ENCODE measurements around the gene MRPS23. TPM values are rescaled to one million over a fixed set of nuclear protein-coding genes. Genes with fewer than 3 reads are reported as not detected.
A peak's percentile ranks its signal among the peaks of the same experiment; 100 is the strongest.

Gene MRPS23
- total and polyA plus RNA-seq, 9 of the 15 experiments (the other 6 are each of a cell fraction or from before 2014, with no cell fraction given) = 59.1 to 298 (median 98.8) TPM

DNA sequence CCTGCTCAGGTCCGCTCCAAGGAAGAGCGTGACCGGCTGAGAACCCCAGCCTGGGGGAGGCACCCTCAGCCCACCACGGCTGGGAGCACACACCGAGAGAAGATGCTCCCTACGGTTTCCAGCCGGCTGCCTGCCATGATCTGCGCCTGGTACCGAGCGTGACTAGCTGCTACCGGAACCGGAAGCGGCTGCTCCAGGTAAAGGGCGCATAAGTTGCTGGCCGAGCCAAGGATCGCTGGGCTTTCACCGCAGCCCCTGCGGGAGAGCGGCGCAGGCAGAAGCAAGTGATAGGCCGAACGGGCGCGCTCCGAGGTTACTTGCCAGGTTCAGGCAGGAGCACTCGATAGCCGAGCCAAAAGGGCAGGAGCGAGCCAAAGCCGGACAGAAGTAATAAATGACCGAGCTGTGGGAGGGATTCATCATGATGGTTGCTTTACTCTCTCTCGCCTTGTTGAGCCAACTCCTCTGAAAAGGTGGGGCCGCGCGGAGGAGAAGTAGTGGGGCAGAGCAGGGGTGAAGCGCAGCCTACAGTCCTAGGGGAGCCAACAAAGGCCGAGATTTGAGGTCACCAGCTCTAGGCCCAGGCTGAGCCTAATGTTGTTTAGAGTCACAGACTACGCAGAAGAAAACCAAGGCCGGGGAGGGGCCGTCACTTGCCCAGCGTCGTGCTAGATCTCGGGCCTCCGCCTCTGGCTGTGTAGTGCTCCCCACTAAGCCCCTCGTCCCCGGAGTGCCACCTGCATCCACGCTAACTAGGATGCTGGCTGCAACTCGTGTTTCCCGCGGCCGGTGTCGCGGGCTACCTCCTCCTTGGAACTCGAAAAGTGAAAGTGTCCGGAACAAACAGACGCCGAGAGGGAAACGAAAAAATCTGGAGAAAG lies at the start of gene MRPS23 (continued):
- TF ChIP-seq, protein P1, sequence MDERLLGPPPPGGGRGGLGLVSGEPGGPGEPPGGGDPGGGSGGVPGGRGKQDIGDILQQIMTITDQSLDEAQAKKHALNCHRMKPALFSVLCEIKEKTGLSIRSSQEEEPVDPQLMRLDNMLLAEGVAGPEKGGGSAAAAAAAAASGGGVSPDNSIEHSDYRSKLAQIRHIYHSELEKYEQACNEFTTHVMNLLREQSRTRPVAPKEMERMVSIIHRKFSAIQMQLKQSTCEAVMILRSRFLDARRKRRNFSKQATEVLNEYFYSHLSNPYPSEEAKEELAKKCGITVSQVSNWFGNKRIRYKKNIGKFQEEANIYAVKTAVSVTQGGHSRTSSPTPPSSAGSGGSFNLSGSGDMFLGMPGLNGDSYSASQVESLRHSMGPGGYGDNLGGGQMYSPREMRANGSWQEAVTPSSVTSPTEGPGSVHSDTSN (CRISPR knock-in tag; IDR thresholded peaks at IDR 0.05; ENCODE audit: low read depth) = no peak
- TF ChIP-seq, protein P1 (tag; conservative IDR thresholded peaks at IDR 0.05; ENCODE audit: low read depth) = peak; percentile 38; the same call in 1 of the 2 replicates
- TF ChIP-seq TEAD4 (IDR thresholded peaks at IDR 0.05; ENCODE audit: low read length) (peak; percentile 48), TEAD4 (CRISPR knock-in tag; IDR thresholded peaks at IDR 0.05; ENCODE audit: borderline replicate concordance) (0 out of 2 replicates have a peak, but pooled peaks have one; percentile 42), MCM7 (IDR thresholded peaks at IDR 0.05) (no peak), SOX6 (IDR thresholded peaks at IDR 0.05) (peak; percentile 73), NR2C1 (IDR thresholded peaks at IDR 0.05) (peak; percentile 92), NR2C1 (tag; IDR thresholded peaks at IDR 0.05) (peak; percentile 95), CREB1 (IDR thresholded peaks at IDR 0.05) (peak; percentile 70; the same call in 1 of the 2 replicates), CREB1 (CRISPR knock-in tag; IDR thresholded peaks at IDR 0.05) (peak; percentile 87), MAFF (IDR thresholded peaks at IDR 0.05; ENCODE audit: low read length) (0 out of 2 replicates have a peak, but pooled peaks have one; percentile 22), YY1 (IDR thresholded peaks at IDR 0.05; ENCODE audit: borderline replicate concordance in 1 of 3, control insufficient read depth in 1 of 3, extremely low read depth in 1 of 3, insufficient read depth in 3 of 3, insufficient read length in 1 of 3, insufficient replicate concordance in 2 of 3, low read depth in 1 of 3, low read length in 2 of 3) (peak in 2 of 3 experiments; percentile 85 to 90), ZNF778 (CRISPR knock-in tag; IDR thresholded peaks at IDR 0.05) (no peak), ZFP36 (IDR thresholded peaks at IDR 0.05; ENCODE audit: low read depth, low read length, partially characterized antibody) (peak; percentile 41), FOSL1 (tag; conservative IDR thresholded peaks at IDR 0.05) (0 out of 2 replicates have a peak, but pooled peaks have one; percentile 45)
- TF ChIP-seq, protein P2, sequence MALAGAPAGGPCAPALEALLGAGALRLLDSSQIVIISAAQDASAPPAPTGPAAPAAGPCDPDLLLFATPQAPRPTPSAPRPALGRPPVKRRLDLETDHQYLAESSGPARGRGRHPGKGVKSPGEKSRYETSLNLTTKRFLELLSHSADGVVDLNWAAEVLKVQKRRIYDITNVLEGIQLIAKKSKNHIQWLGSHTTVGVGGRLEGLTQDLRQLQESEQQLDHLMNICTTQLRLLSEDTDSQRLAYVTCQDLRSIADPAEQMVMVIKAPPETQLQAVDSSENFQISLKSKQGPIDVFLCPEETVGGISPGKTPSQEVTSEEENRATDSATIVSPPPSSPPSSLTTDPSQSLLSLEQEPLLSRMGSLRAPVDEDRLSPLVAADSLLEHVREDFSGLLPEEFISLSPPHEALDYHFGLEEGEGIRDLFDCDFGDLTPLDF (CRISPR knock-in tag; IDR thresholded peaks at IDR 0.05) = peak; percentile 81
- TF ChIP-seq, protein P3, sequence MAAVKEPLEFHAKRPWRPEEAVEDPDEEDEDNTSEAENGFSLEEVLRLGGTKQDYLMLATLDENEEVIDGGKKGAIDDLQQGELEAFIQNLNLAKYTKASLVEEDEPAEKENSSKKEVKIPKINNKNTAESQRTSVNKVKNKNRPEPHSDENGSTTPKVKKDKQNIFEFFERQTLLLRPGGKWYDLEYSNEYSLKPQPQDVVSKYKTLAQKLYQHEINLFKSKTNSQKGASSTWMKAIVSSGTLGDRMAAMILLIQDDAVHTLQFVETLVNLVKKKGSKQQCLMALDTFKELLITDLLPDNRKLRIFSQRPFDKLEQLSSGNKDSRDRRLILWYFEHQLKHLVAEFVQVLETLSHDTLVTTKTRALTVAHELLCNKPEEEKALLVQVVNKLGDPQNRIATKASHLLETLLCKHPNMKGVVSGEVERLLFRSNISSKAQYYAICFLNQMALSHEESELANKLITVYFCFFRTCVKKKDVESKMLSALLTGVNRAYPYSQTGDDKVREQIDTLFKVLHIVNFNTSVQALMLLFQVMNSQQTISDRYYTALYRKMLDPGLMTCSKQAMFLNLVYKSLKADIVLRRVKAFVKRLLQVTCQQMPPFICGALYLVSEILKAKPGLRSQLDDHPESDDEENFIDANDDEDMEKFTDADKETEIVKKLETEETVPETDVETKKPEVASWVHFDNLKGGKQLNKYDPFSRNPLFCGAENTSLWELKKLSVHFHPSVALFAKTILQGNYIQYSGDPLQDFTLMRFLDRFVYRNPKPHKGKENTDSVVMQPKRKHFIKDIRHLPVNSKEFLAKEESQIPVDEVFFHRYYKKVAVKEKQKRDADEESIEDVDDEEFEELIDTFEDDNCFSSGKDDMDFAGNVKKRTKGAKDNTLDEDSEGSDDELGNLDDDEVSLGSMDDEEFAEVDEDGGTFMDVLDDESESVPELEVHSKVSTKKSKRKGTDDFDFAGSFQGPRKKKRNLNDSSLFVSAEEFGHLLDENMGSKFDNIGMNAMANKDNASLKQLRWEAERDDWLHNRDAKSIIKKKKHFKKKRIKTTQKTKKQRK (IDR thresholded peaks at IDR 0.05; ENCODE audit: borderline replicate concordance, low read depth, low read length) = peak; percentile 73

Measured in K562 (cell line).